Mesendoderm (in vitro differentiated cells): ENCODE measurements around the gene DNAH7.
A peak's percentile ranks its signal among the peaks of the same experiment; 100 is the strongest.

ENCODE experiments used
- DNase-seq: peaks from one replicate; pipeline ENCODE4 v3.0.0; 2013
- H2AK5ac ChIP-seq: 2 replicates; pipeline ENCODE4 v1.6.1; 2013; ENCODE audit warnings: low read length, inconsistent platforms
- H2BK120ac ChIP-seq: 2 replicates; pipeline ENCODE4 v1.6.1; 2013; ENCODE audit warnings: low read depth, mild to moderate bottlenecking, low read length, moderate library complexity, mixed read lengths
- H2BK15ac ChIP-seq: replicated peaks from 2 replicates; pipeline ENCODE4 v1.6.1; 2013; ENCODE audit warnings: low read depth, mild to moderate bottlenecking, moderate library complexity
- H2BK5ac ChIP-seq: 2 replicates; pipeline ENCODE4 v1.6.1; 2013; ENCODE audit warnings: low read length, inconsistent platforms
- H3K18ac ChIP-seq: 2 replicates; pipeline ENCODE4 v1.6.1; 2013; ENCODE audit warnings: mild to moderate bottlenecking, low read length, mixed read lengths
- H3K23ac ChIP-seq: one replicate; pipeline ENCODE4 v1.6.1; 2013; ENCODE audit warnings: low read length
- H3K27ac ChIP-seq: 2 replicates; pipeline ENCODE4 v1.5.1; 2013; ENCODE audit warnings: low read depth, mild to moderate bottlenecking, inconsistent platforms, low read length, moderate library complexity
- H3K27me3 ChIP-seq: 2 replicates; pipeline ENCODE4 v1.6.1; 2013; ENCODE audit warnings: low read length, control low read depth, mild to moderate bottlenecking, inconsistent platforms; ENCODE audit not compliant: insufficient read depth, poor library complexity
- H3K36me3 ChIP-seq: 2 replicates; pipeline ENCODE4 v1.6.1; 2013; ENCODE audit warnings: low read length, inconsistent platforms; ENCODE audit not compliant: control insufficient read depth, insufficient read depth
- H3K4ac ChIP-seq: one replicate; pipeline ENCODE4 v1.6.1; 2013; ENCODE audit warnings: low read depth, mild to moderate bottlenecking, low read length, moderate library complexity
- H3K4me1 ChIP-seq: 2 replicates; pipeline ENCODE4 v1.6.1; 2013; ENCODE audit warnings: low read depth, low read length, inconsistent platforms; ENCODE audit not compliant: control insufficient read depth
- H3K4me2 ChIP-seq: 2 replicates; pipeline ENCODE4 v1.6.1; 2013; ENCODE audit warnings: low read length
- H3K4me3 ChIP-seq: 2 replicates; pipeline ENCODE4 v1.5.1; 2013; ENCODE audit warnings: mild to moderate bottlenecking, low read length
- H3K56ac ChIP-seq: one replicate; pipeline ENCODE4 v1.6.1; 2013; ENCODE audit warnings: low read length
- H3K79me1 ChIP-seq: 2 replicates; pipeline ENCODE4 v1.6.1; 2013; ENCODE audit warnings: low read length, inconsistent platforms
- H3K79me2 ChIP-seq: 2 replicates; pipeline ENCODE4 v1.6.1; 2013; ENCODE audit warnings: mild to moderate bottlenecking, low read length; ENCODE audit not compliant: control insufficient read depth, insufficient read depth
- H3K9ac ChIP-seq: 2 replicates; pipeline ENCODE4 v1.6.1; 2013; ENCODE audit warnings: low read length, inconsistent platforms
- H4K5ac ChIP-seq: one replicate; pipeline ENCODE4 v1.6.1; 2013; ENCODE audit warnings: low read length
- H4K8ac ChIP-seq: one replicate; pipeline ENCODE4 v1.6.1; 2013; ENCODE audit warnings: low read depth, mild to moderate bottlenecking, control low read depth, low read length, moderate library complexity
- WGBS: extraction: QIAGEN DNeasy Blood & Tissue Kit; methylation state at CpG from one replicate; pipeline ENCODE4 v1.1.7; 2013; ENCODE audit warnings: low lambda C conversion rate, missing lambda C conversion rate; ENCODE audit not compliant: insufficient coverage; ENCODE audit errors: extremely low coverage; 5-methylcytosine and 5-hydroxymethylcytosine counted together

The DNAH7 gene

DNA sequence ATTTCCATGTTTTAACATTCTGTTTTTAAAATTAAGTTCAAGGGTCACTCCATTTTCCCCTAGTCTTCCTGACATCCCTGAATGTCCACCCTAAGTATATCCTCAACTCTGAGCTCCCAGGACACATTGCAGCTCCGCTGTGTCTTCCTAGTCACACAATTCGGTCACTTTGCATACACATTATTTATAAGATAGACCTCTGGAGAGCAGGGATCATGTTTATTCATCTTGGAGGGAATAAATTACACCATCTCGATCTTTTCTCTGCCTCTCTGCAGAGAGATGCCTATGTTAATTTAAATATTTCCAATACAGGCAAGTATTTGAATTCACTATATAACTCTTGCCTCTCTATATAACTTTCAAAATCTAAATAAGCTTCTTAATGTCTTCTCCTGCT lies 245.4 kb downstream of the DNAH7 start:
- no CpG with 5 or more reads among the region's 3 CpGs for WGBS
- DNase-seq: no peak
- Histone ChIP-seq H3K79me2 (no peaks in the 10 kb centered on the region), H3K56ac (no peak overlapping the region), H4K5ac (no peak overlapping the region), H3K4me1 (no peaks in the 10 kb centered on the region), H3K18ac (no peak overlapping the region), H3K4ac (no peak overlapping the region), H2BK15ac (no peak overlapping the region), H3K4me3 (no peak overlapping the region), H2BK5ac (no peak overlapping the region), H3K9ac (no peak overlapping the region), H3K27ac (no peak overlapping the region), H2AK5ac (no peak overlapping the region), H3K79me1 (no peaks in the 10 kb centered on the region), H3K23ac (no peak overlapping the region), H3K4me2 (no peak overlapping the region), H3K27me3 (peaks cover 2% of the 10 kb centered on the region), H2BK120ac (no peak overlapping the region), H3K36me3 (no peaks in the 10 kb centered on the region), H4K8ac (no peak overlapping the region)

GRCh38 chr2:195821566-195821932 lies 247.1 kb downstream of the DNAH7 start:
- H4K5ac ChIP-seq: no peak overlapping the region
- no peak overlapping the region for H4K8ac ChIP-seq
- WGBS: no CpG with 5 or more reads among the region's 5 CpGs
- no peak overlapping the region for H3K56ac ChIP-seq
- no peak overlapping the region for H2BK120ac ChIP-seq
- no peak overlapping the region for H3K4me2 ChIP-seq
- H3K4me3 ChIP-seq: no peak overlapping the region
- H3K18ac ChIP-seq: peak overlapping the region; percentile 11
- H3K27ac ChIP-seq: no peak overlapping the region
- no peak overlapping the region for H3K4ac ChIP-seq
- no peak overlapping the region for H2AK5ac ChIP-seq
- H3K9ac ChIP-seq: no peak overlapping the region
- H3K27me3 ChIP-seq: peaks cover 2% of the 10 kb centered on the region
- H2BK15ac ChIP-seq: no peak overlapping the region
- H3K79me1 ChIP-seq: no peaks in the 10 kb centered on the region
- H3K79me2 ChIP-seq: no peaks in the 10 kb centered on the region
- no peaks in the 10 kb centered on the region for H3K4me1 ChIP-seq
- DNase-seq: no peak
- H2BK5ac ChIP-seq: no peak overlapping the region
- no peak overlapping the region for H3K23ac ChIP-seq
- no peaks in the 10 kb centered on the region for H3K36me3 ChIP-seq

DNA sequence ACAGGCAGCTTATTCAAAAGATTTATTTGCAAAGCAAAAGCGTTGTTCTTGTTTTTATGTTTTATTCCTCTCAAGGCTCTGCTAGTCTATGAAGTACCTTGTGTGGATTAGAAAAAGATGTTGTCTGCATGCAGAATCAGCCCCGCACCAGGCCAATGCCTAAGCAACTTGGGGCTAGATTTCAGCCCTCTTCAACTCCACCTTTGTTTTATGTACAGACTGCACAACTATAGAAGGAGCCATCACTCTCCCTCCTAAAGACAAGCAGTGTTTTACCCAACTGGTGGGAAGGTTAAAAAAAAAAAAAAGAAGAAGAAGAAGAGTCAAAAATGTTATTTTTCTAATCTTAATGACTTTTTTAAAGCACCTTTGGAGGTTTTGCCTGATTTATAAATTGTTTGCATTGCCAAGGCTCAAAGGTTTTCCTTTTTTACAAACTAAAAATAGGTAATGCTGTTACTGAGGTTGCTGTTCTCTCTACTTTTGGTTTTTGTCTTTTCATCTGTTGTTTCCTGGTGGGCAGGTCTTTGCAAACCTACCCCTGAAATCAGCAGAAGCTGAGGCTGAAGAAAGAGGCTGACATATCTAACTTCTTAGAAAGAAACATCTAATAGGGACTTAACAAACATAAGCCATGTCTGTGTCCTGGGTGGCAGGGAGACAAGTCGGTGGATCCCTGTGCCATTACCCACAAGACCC lies 247.6 kb downstream of the DNAH7 start:
- H3K4me1 ChIP-seq: no peaks in the 10 kb centered on the region
- no peak overlapping the region for H4K5ac ChIP-seq
- no peak overlapping the region for H3K9ac ChIP-seq

GRCh38 chr2:195820373-195820772 lies 248.3 kb downstream of the DNAH7 start:
- peaks cover 2% of the 10 kb centered on the region for H3K27me3 ChIP-seq
- no peaks in the 10 kb centered on the region for H3K79me2 ChIP-seq
- DNase-seq: peak; percentile 48
- no peak overlapping the region for H3K4me3 ChIP-seq
- H3K36me3 ChIP-seq: no peaks in the 10 kb centered on the region
- no peak overlapping the region for H2AK5ac ChIP-seq
- H3K27ac ChIP-seq: no peak overlapping the region
- H4K8ac ChIP-seq: no peak overlapping the region
- H4K5ac ChIP-seq: no peak overlapping the region
- no peak overlapping the region for H2BK120ac ChIP-seq
- no peaks in the 10 kb centered on the region for H3K79me1 ChIP-seq
- H2BK5ac ChIP-seq: no peak overlapping the region
- H3K18ac ChIP-seq: no peak overlapping the region
- no peak overlapping the region for H3K9ac ChIP-seq
- no peak overlapping the region for H3K4ac ChIP-seq
- H3K23ac ChIP-seq: no peak overlapping the region
- no peaks in the 10 kb centered on the region for H3K4me1 ChIP-seq
- no peak overlapping the region for H2BK15ac ChIP-seq
- H3K56ac ChIP-seq: no peak overlapping the region
- 100% methylated on average over 1 of the region's 3 CpGs for WGBS
- H3K4me2 ChIP-seq: no peak overlapping the region

More for the DNA sequence above, 247.6 kb downstream of the DNAH7 start:
- no peak overlapping the region for H4K8ac ChIP-seq
- no peak overlapping the region for H2BK120ac ChIP-seq
- no peak overlapping the region for H2AK5ac ChIP-seq
- H3K56ac ChIP-seq: no peak overlapping the region
- no CpG with 5 or more reads among the region's 3 CpGs for WGBS
- no peaks in the 10 kb centered on the region for H3K79me1 ChIP-seq
- H3K4me2 ChIP-seq: no peak overlapping the region
- H3K27ac ChIP-seq: no peak overlapping the region
- no peak for DNase-seq
- no peak overlapping the region for H3K23ac ChIP-seq
- no peaks in the 10 kb centered on the region for H3K79me2 ChIP-seq
- H2BK15ac ChIP-seq: no peak overlapping the region
- no peak overlapping the region for H3K18ac ChIP-seq
- H3K36me3 ChIP-seq: no peaks in the 10 kb centered on the region
- H3K27me3 ChIP-seq: peaks cover 2% of the 10 kb centered on the region
- H2BK5ac ChIP-seq: no peak overlapping the region
- H3K4me3 ChIP-seq: no peak overlapping the region
- H3K4ac ChIP-seq: no peak overlapping the region

- H3K79me1 ChIP-seq: no peaks in the 10 kb centered on the region
- DNase-seq: no peak
- no peaks in the 10 kb centered on the region for H3K79me2 ChIP-seq
- H3K4me2 ChIP-seq: no peak overlapping the region
- no peak overlapping the region for H2BK120ac ChIP-seq
- peaks cover 2% of the 10 kb centered on the region for H3K27me3 ChIP-seq
- no peak overlapping the region for H3K18ac ChIP-seq
- H4K8ac ChIP-seq: no peak overlapping the region
- H3K4me1 ChIP-seq: no peaks in the 10 kb centered on the region
- no peak overlapping the region for H3K4ac ChIP-seq
- no peak overlapping the region for H3K56ac ChIP-seq
- H3K27ac ChIP-seq: no peak overlapping the region
- no peak overlapping the region for H3K23ac ChIP-seq
- H3K4me3 ChIP-seq: no peak overlapping the region
- H2AK5ac ChIP-seq: no peak overlapping the region
- H3K9ac ChIP-seq: no peak overlapping the region
- H2BK15ac ChIP-seq: no peak overlapping the region
- WGBS: no CpG with 5 or more reads among the region's 1 CpG
- H4K5ac ChIP-seq: no peak overlapping the region
- no peak overlapping the region for H2BK5ac ChIP-seq
- H3K36me3 ChIP-seq: no peaks in the 10 kb centered on the region
These were observed 249.4 kb downstream of the DNAH7 start for GRCh38 chr2:195819276-195819675.

DNA sequence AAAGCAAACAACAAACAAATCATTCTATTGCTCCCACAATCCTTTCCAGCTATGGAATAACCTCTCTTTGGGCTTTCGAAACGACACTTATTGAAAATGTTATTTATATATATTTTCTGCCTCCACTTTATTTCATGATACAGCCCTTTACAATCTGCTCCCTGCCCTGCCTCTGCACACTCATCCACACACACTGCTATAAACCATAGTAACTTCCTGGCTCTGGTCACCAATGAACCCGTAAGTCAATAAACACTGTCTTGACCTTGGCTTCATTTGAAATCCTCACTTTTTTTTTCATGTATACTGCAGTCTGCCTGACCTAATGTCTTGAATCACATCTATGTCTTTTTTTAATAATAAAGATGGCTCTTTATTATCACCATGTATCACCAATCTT lies 250.1 kb downstream of the DNAH7 start:
- no peak overlapping the region for H2BK120ac ChIP-seq
- no peaks in the 10 kb centered on the region for H3K36me3 ChIP-seq
- no peak overlapping the region for H3K4ac ChIP-seq
- H2AK5ac ChIP-seq: no peak overlapping the region
- no peaks in the 10 kb centered on the region for H3K79me1 ChIP-seq
- no peak overlapping the region for H3K27ac ChIP-seq
- H2BK5ac ChIP-seq: no peak overlapping the region
- H3K18ac ChIP-seq: no peak overlapping the region
- H3K27me3 ChIP-seq: peaks cover 2% of the 10 kb centered on the region
- H3K4me1 ChIP-seq: no peaks in the 10 kb centered on the region
- no peaks in the 10 kb centered on the region for H3K79me2 ChIP-seq
- H3K4me2 ChIP-seq: no peak overlapping the region
- H4K5ac ChIP-seq: no peak overlapping the region
- no CpG with 5 or more reads among the region's 3 CpGs for WGBS
- H2BK15ac ChIP-seq: no peak overlapping the region
- no peak overlapping the region for H3K23ac ChIP-seq
- no peak overlapping the region for H3K56ac ChIP-seq
- no peak overlapping the region for H4K8ac ChIP-seq
- no peak overlapping the region for H3K4me3 ChIP-seq
- DNase-seq: no peak
- no peak overlapping the region for H3K9ac ChIP-seq
